WTC11 (cell line): ENCODE results near the gene NEAT1. TPM values are rescaled to one million over a fixed set of nuclear protein-coding genes. Genes with fewer than 3 reads are reported as not detected.

ENCODE experiments used
- ATAC-seq: fragments of 200-7000 bp; cut with Tn5 transposase; 2 replicates; pipeline ENCODE4 v1.10.0; 2021; ENCODE audit warnings: mild to moderate bottlenecking, moderate library complexity
- CTCF ChIA-PET: fragments of 300-600 bp; sonication (Branson Sonifier 250); formaldehyde crosslinking; loops from one replicate; lab custom pipeline; 2021; ENCODE audit warnings: antibody characterized with exemption; lab: Charles Lee
- POLR2A ChIA-PET: fragments of 350-600 bp; sonication (Branson Sonifier 250); formaldehyde crosslinking; loops from one replicate; lab custom pipeline; 2021; ENCODE audit warnings: antibody characterized with exemption; lab: Charles Lee
- DNase-seq: peaks from one replicate; pipeline ENCODE4 v3.0.0; 2021; ENCODE audit warnings: low spot score
- H3K27ac Mint-ChIP-seq: 2 replicates; pipeline ENCODE4 v1.8.0; 2021; ENCODE audit warnings: mixed read lengths
- H3K27me3 Mint-ChIP-seq: 2 replicates; pipeline ENCODE4 v1.8.0; 2021; ENCODE audit warnings: low read depth, mild to moderate bottlenecking, moderate library complexity, mixed read lengths
- H3K36me3 Mint-ChIP-seq: 2 replicates; pipeline ENCODE4 v1.8.0; 2021; ENCODE audit warnings: mixed read lengths
- H3K4me1 Mint-ChIP-seq: 2 replicates; pipeline ENCODE4 v1.8.0; 2022; ENCODE audit warnings: mixed read lengths
- H3K4me3 Mint-ChIP-seq: 2 replicates; pipeline ENCODE4 v1.8.0; 2021; ENCODE audit warnings: mild to moderate bottlenecking, moderate library complexity, mixed read lengths
- H3K9me3 Mint-ChIP-seq: 2 replicates; pipeline ENCODE4 v1.8.0; 2021; ENCODE audit warnings: mixed read lengths
- ARID4B ChIP-seq: sonication (generic); formaldehyde crosslinking; IDR thresholded peaks from 2 replicates; pipeline ENCODE4 v1.8.0; 2023; ENCODE audit warnings: missing genetic modification reagents, mild to moderate bottlenecking, borderline replicate concordance
- E2F5 ChIP-seq: sonication (generic); formaldehyde crosslinking; IDR thresholded peaks from 2 replicates; pipeline ENCODE4 v1.8.1; 2022; ENCODE audit warnings: mild to moderate bottlenecking, moderate library complexity, missing genetic modification reagents
- FOXK1 ChIP-seq: sonication (generic); formaldehyde crosslinking; IDR thresholded peaks from 2 replicates; pipeline ENCODE4 v1.8.0; 2022; ENCODE audit warnings: mild to moderate bottlenecking, moderate library complexity, missing genetic modification reagents
- FOXP1 ChIP-seq: sonication (generic); formaldehyde crosslinking; IDR thresholded peaks from 2 replicates; pipeline ENCODE4 v1.8.0; 2022; ENCODE audit warnings: missing genetic modification reagents, mild to moderate bottlenecking, moderate library complexity, borderline replicate concordance
- GABPB1 ChIP-seq: sonication (generic); formaldehyde crosslinking; IDR thresholded peaks from 2 replicates; pipeline ENCODE4 v1.8.1; 2023; ENCODE audit warnings: mild to moderate bottlenecking, missing genetic modification reagents
- GRHL2 ChIP-seq: fragments of 250-450 bp; sonication (Bioruptor Pico); IDR thresholded peaks from 2 replicates; pipeline ENCODE4 v1.8.0; 2022; ENCODE audit warnings: mild to moderate bottlenecking, moderate library complexity; ENCODE audit not compliant: insufficient replicate concordance, severe bottlenecking
- HMGXB4 ChIP-seq: sonication (generic); formaldehyde crosslinking; IDR thresholded peaks from 2 replicates; pipeline ENCODE4 v1.8.1; 2023; ENCODE audit warnings: mild to moderate bottlenecking, moderate library complexity, missing genetic modification reagents
- IRF1 ChIP-seq: sonication (generic); formaldehyde crosslinking; IDR thresholded peaks from 2 replicates; pipeline ENCODE4 v1.8.0; 2023; ENCODE audit warnings: missing genetic modification reagents
- IRF2 ChIP-seq: sonication (generic); formaldehyde crosslinking; IDR thresholded peaks from 2 replicates; pipeline ENCODE4 v1.8.0; 2022; ENCODE audit warnings: low read depth, missing genetic modification reagents, borderline replicate concordance
- JAZF1 ChIP-seq: fragments of 250-450 bp; sonication (Bioruptor Pico); IDR thresholded peaks from 2 replicates; pipeline ENCODE4 v1.9.0; 2021; ENCODE audit warnings: moderate library complexity, mild to moderate bottlenecking, inconsistent platforms
- JUN ChIP-seq: sonication (generic); formaldehyde crosslinking; IDR thresholded peaks from 2 replicates; pipeline ENCODE4 v1.8.0; 2023; ENCODE audit warnings: mild to moderate bottlenecking, missing genetic modification reagents
- KAT7 ChIP-seq: sonication (generic); formaldehyde crosslinking; IDR thresholded peaks from 2 replicates; pipeline ENCODE4 v1.8.1; 2023; ENCODE audit warnings: missing genetic modification reagents, mild to moderate bottlenecking, borderline replicate concordance
- MAX ChIP-seq: sonication (generic); formaldehyde crosslinking; IDR thresholded peaks from 2 replicates; pipeline ENCODE4 v1.8.0; 2022; ENCODE audit warnings: mild to moderate bottlenecking, missing genetic modification reagents
- NFYB ChIP-seq: sonication (generic); formaldehyde crosslinking; conservative IDR thresholded peaks from 2 replicates; pipeline ENCODE4 v1.8.0; 2022; ENCODE audit warnings: low read depth, missing genetic modification reagents
- NR2C2 ChIP-seq: sonication (generic); formaldehyde crosslinking; IDR thresholded peaks from 2 replicates; pipeline ENCODE4 v1.8.0; 2022; ENCODE audit warnings: mild to moderate bottlenecking, missing genetic modification reagents
- NR3C1 ChIP-seq: sonication (generic); formaldehyde crosslinking; conservative IDR thresholded peaks from 2 replicates; pipeline ENCODE4 v1.8.1; 2023; ENCODE audit warnings: low read depth, mild to moderate bottlenecking, missing genetic modification reagents
- RELA ChIP-seq: sonication (generic); formaldehyde crosslinking; IDR thresholded peaks from 2 replicates; pipeline ENCODE4 v1.8.1; 2022; ENCODE audit warnings: missing genetic modification reagents, mild to moderate bottlenecking, borderline replicate concordance
- SP1 ChIP-seq: sonication (generic); formaldehyde crosslinking; conservative IDR thresholded peaks from 2 replicates; pipeline ENCODE4 v1.8.1; 2022; ENCODE audit warnings: missing genetic modification reagents
- TEAD1 ChIP-seq: sonication (generic); formaldehyde crosslinking; IDR thresholded peaks from 2 replicates; pipeline ENCODE4 v1.8.0; 2022; ENCODE audit warnings: mild to moderate bottlenecking, missing genetic modification reagents
- ZNF219 ChIP-seq: sonication (generic); formaldehyde crosslinking; IDR thresholded peaks from 2 replicates; pipeline ENCODE4 v1.8.0; 2023; ENCODE audit warnings: missing genetic modification reagents, mild to moderate bottlenecking, borderline replicate concordance
- total RNA-seq: library from RNA; stranded (reverse); gene quantifications from 3 replicates; pipeline ENCODE4 v1.2.3, GENCODE V29; 2021
- TF ChIP-seq, protein P1 (sequence below): sonication (generic); formaldehyde crosslinking; IDR thresholded peaks from 2 replicates; pipeline ENCODE4 v1.8.0; 2022; ENCODE audit warnings: mild to moderate bottlenecking, missing genetic modification reagents
- TF ChIP-seq, protein P2 (sequence below): sonication (generic); formaldehyde crosslinking; IDR thresholded peaks from 2 replicates; pipeline ENCODE4 v1.8.0; 2022; ENCODE audit warnings: mild to moderate bottlenecking, missing genetic modification reagents

The NEAT1 gene
- total RNA-seq, 1 experiment from 2014 or later: 38.1 TPM

GRCh38 chr11:65386307-65387140, 36.1 kb upstream of the NEAT1 start, which contains the start of gene FRMD8:
Gene FRMD8 (plus strand): TSS chr11:65386637. CDS start chr11:65387037, 400 bp downstream.
- no peaks in the 10 kb centered on the region for H3K9me3 Mint-ChIP-seq
- DNase-seq (peak; percentile 78), ATAC-seq (peak; percentile 53)
- no peaks in the 10 kb centered on the region; the same call in 1 of the 2 replicates for H3K27me3 Mint-ChIP-seq
- peaks cover 39% of the 10 kb centered on the region for H3K4me1 Mint-ChIP-seq
- CTCF ChIA-PET: interaction anchor here (0.5 to 1.7 kb wide), 3 partner anchors 30 to 56 kb away, joined by 5 to 10 read pairs (median 5); no protein-coding TSS in a partner anchor
- peak within 1 kb of the TSS; percentile 77 for H3K4me3 Mint-ChIP-seq
- no peaks in the 10 kb centered on the region for H3K36me3 Mint-ChIP-seq
- POLR2A ChIA-PET: interaction anchor here (1.0 kb wide), 1 partner anchor 36 kb away, joined by 3 read pairs; the partner anchor contains the start of gene NEAT1
- H3K27ac Mint-ChIP-seq: no peak within 1 kb of the TSS
- peak; percentile 73 for TF ChIP-seq HMGXB4 (CRISPR knock-in tag)
- no peak for TF ChIP-seq KAT7 (CRISPR knock-in tag)
- peak; percentile 46; the same call in 1 of the 2 replicates for TF ChIP-seq FOXK1 (CRISPR knock-in tag)
- TF ChIP-seq FOXP1 (CRISPR knock-in tag): peak; percentile 31; the same call in 1 of the 2 replicates
- TF ChIP-seq NR3C1 (CRISPR knock-in tag): no peak
- TF ChIP-seq NFYB (CRISPR knock-in tag): peak; percentile 74
- TF ChIP-seq ARID4B (CRISPR knock-in tag): peak; percentile 57; the same call in 1 of the 2 replicates
- TF ChIP-seq RELA (CRISPR knock-in tag): peak; percentile 15; the same call in 1 of the 2 replicates
- TF ChIP-seq ZNF219 (CRISPR knock-in tag): peak; percentile 67; the same call in 1 of the 2 replicates
- TF ChIP-seq SP1 (CRISPR knock-in tag): peak; percentile 49; the same call in 1 of the 2 replicates
- no peak for TF ChIP-seq JAZF1 (CRISPR knock-in tag)
- no peak for TF ChIP-seq GRHL2 (CRISPR knock-in tag)
- TF ChIP-seq, protein P1, sequence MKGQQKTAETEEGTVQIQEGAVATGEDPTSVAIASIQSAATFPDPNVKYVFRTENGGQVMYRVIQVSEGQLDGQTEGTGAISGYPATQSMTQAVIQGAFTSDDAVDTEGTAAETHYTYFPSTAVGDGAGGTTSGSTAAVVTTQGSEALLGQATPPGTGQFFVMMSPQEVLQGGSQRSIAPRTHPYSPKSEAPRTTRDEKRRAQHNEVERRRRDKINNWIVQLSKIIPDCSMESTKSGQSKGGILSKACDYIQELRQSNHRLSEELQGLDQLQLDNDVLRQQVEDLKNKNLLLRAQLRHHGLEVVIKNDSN (CRISPR knock-in tag): peak; percentile 54; the same call in 1 of the 2 replicates
- TF ChIP-seq, protein P2, sequence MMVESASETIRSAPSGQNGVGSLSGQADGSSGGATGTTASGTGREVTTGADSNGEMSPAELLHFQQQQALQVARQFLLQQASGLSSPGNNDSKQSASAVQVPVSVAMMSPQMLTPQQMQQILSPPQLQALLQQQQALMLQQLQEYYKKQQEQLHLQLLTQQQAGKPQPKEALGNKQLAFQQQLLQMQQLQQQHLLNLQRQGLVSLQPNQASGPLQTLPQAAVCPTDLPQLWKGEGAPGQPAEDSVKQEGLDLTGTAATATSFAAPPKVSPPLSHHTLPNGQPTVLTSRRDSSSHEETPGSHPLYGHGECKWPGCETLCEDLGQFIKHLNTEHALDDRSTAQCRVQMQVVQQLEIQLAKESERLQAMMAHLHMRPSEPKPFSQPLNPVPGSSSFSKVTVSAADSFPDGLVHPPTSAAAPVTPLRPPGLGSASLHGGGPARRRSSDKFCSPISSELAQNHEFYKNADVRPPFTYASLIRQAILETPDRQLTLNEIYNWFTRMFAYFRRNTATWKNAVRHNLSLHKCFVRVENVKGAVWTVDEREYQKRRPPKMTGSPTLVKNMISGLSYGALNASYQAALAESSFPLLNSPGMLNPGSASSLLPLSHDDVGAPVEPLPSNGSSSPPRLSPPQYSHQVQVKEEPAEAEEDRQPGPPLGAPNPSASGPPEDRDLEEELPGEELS (CRISPR knock-in tag): no peak
- TF ChIP-seq TEAD1 (CRISPR knock-in tag): peak; percentile 45; the same call in 1 of the 2 replicates
- no peak for TF ChIP-seq NR2C2 (CRISPR knock-in tag)
- no peak for TF ChIP-seq IRF2
- no peak for TF ChIP-seq JUN (CRISPR knock-in tag)
- TF ChIP-seq GABPB1 (CRISPR knock-in tag): no peak
- peak; percentile 84 for TF ChIP-seq MAX (CRISPR knock-in tag)
- TF ChIP-seq IRF1 (CRISPR knock-in tag): 0 out of 2 replicates have a peak, but pooled peaks have one; percentile 13
- TF ChIP-seq E2F5: 0 out of 2 replicates have a peak, but pooled peaks have one; percentile 46
